ENCODE results near the gene EYA4.

GRCh38 chr6:133431031-133431430 is 189.9 kb downstream of the EYA4 start:
- TF ChIP-seq, protein P1, sequence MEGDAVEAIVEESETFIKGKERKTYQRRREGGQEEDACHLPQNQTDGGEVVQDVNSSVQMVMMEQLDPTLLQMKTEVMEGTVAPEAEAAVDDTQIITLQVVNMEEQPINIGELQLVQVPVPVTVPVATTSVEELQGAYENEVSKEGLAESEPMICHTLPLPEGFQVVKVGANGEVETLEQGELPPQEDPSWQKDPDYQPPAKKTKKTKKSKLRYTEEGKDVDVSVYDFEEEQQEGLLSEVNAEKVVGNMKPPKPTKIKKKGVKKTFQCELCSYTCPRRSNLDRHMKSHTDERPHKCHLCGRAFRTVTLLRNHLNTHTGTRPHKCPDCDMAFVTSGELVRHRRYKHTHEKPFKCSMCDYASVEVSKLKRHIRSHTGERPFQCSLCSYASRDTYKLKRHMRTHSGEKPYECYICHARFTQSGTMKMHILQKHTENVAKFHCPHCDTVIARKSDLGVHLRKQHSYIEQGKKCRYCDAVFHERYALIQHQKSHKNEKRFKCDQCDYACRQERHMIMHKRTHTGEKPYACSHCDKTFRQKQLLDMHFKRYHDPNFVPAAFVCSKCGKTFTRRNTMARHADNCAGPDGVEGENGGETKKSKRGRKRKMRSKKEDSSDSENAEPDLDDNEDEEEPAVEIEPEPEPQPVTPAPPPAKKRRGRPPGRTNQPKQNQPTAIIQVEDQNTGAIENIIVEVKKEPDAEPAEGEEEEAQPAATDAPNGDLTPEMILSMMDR (conservative IDR thresholded peaks at IDR 0.05; ENCODE audit: low read depth, low read length) = no peak
- no peak for TF ChIP-seq EZH2 (IDR thresholded peaks at IDR 0.05; ENCODE audit: low read length, unreplicated experiment)
- no peak for TF ChIP-seq EZH2phosphoT487 (IDR thresholded peaks at IDR 0.05; ENCODE audit: borderline replicate concordance, low read length)

All from PC-3 (cell line).